Hepatocyte (in vitro differentiated cells): ENCODE measurements around the gene RC3H1. TPM values are rescaled to one million over a fixed set of nuclear protein-coding genes. Genes with fewer than 3 reads are reported as not detected.

Source experiments
- DNase-seq: peaks from one replicate; pipeline ENCODE4 v3.0.0-alpha.2; 2016; ENCODE audit warnings: low spot score
- H2AFZ ChIP-seq: fragments of 200-600 bp; sonication (generic); 2 replicates; pipeline ENCODE4 v1.6.0; 2016; ENCODE audit warnings: antibody characterized with exemption, mild to moderate bottlenecking
- H3K27ac ChIP-seq: fragments of 200-600 bp; sonication (generic); 2 replicates; pipeline ENCODE4 v1.5.1; 2016; ENCODE audit warnings: mild to moderate bottlenecking
- H3K27me3 ChIP-seq: fragments of 200-600 bp; sonication (generic); 2 replicates; pipeline ENCODE4 v1.6.1; 2016
- H3K36me3 ChIP-seq: fragments of 200-600 bp; sonication (generic); replicated peaks from 2 replicates; pipeline ENCODE4 v1.5.1; 2016; ENCODE audit warnings: low read depth; ENCODE audit not compliant: insufficient read depth
- H3K4me1 ChIP-seq: fragments of 200-600 bp; sonication (generic); 2 replicates; pipeline ENCODE4 v1.5.1; 2016; ENCODE audit warnings: mild to moderate bottlenecking, moderate library complexity; ENCODE audit not compliant: insufficient read depth
- H3K4me2 ChIP-seq: fragments of 200-600 bp; sonication (generic); 2 replicates; pipeline ENCODE4 v1.6.0; 2016
- H3K4me3 ChIP-seq: fragments of 200-600 bp; sonication (generic); 2 replicates; pipeline ENCODE4 v1.5.1; 2016; ENCODE audit warnings: mild to moderate bottlenecking
- H3K79me2 ChIP-seq: fragments of 200-600 bp; sonication (generic); 2 replicates; pipeline ENCODE4 v1.6.0; 2017; ENCODE audit warnings: mild to moderate bottlenecking
- H3K9me2 ChIP-seq: fragments of 200-600 bp; sonication (generic); replicated peaks from 2 replicates; pipeline ENCODE4 v1.6.0; 2017; ENCODE audit warnings: mild to moderate bottlenecking; ENCODE audit not compliant: insufficient read depth
- H3K9me3 ChIP-seq: fragments of 200-600 bp; sonication (generic); 2 replicates; pipeline ENCODE4 v1.5.1; 2016; ENCODE audit warnings: low read depth, mild to moderate bottlenecking
- H4K20me1 ChIP-seq: fragments of 200-600 bp; sonication (generic); 2 replicates; pipeline ENCODE4 v1.6.0; 2016; ENCODE audit warnings: mild to moderate bottlenecking; ENCODE audit not compliant: insufficient read depth, poor library complexity, severe bottlenecking
- EZH2 ChIP-seq: fragments of 200-600 bp; sonication (generic); IDR thresholded peaks from 2 replicates; pipeline ENCODE4 v1.6.1; 2016; ENCODE audit warnings: antibody characterized with exemption, mild to moderate bottlenecking, borderline replicate concordance
- EZH2phosphoT487 ChIP-seq: fragments of 200-600 bp; sonication (generic); IDR thresholded peaks from one replicate; pipeline ENCODE4 v1.6.1; 2018; ENCODE audit warnings: antibody characterized with exemption, mild to moderate bottlenecking, low read depth, moderate library complexity; ENCODE audit not compliant: unreplicated experiment, severe bottlenecking
- WGBS: methylation state at CpG from one replicate; pipeline ENCODE4 v1.1.6; 2016; ENCODE audit warnings: low lambda C conversion rate; ENCODE audit errors: missing lambda C conversion rate; 5-methylcytosine and 5-hydroxymethylcytosine counted together
- polyA plus RNA-seq: library from polyadenylated mRNA; unstranded; fragments of >200 nt; fragmentation: Nextera tagmentation; extraction: Ambion mirVana; gene quantifications from 2 replicates; pipeline ENCODE4 v1.2.1, GENCODE V29; 2016
- total RNA-seq: library from RNA; depleted of rRNA; stranded (reverse); fragments of >200 nt; gene quantifications from 2 replicates; pipeline ENCODE4 v1.2.3, GENCODE V29; 2014
- TF ChIP-seq, protein P1 (sequence below): fragments of 200-600 bp; sonication (generic); IDR thresholded peaks from 2 replicates; pipeline ENCODE4 v1.5.1; 2016; ENCODE audit warnings: antibody characterized with exemption, mild to moderate bottlenecking; ENCODE audit not compliant: poor library complexity

RC3H1 gene
- total and polyA plus RNA-seq, 2 experiments from 2014 or later, result 5.9 to 32.6 TPM

DNA sequence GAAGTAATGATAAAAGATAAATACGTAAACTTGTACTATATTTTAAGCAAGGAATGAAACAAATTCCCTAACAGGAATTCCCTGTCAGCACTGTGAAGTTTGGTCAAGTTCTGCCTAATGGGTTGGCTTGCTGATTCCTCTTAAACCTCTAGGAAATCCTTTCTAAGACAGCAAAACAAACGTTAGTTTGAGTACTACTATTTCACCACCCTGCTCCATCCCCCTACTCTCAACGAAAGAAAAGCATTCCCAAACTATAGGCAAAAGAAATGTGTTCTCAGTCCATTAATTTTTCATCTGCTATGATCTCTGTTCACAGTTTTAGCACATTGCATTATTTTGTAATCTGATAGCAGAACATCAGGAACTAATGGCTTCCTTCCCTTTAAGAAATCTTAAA, 121.2 kb downstream of the RC3H1 start:
- no peaks in the 10 kb centered on the region for H3K4me1 ChIP-seq
- H3K4me2 ChIP-seq, result no peak overlapping the region
- no peaks in the 10 kb centered on the region for H3K36me3 ChIP-seq
- WGBS, result 44% methylated on average over 3 of the region's 3 CpGs
- no peak overlapping the region for H3K4me3 ChIP-seq
- no peaks in the 10 kb centered on the region for H3K27me3 ChIP-seq
- H3K79me2 ChIP-seq, result no peaks in the 10 kb centered on the region
- no peaks in the 10 kb centered on the region for H4K20me1 ChIP-seq
- TF ChIP-seq EZH2phosphoT487, result no peak
- TF ChIP-seq, protein P1, sequence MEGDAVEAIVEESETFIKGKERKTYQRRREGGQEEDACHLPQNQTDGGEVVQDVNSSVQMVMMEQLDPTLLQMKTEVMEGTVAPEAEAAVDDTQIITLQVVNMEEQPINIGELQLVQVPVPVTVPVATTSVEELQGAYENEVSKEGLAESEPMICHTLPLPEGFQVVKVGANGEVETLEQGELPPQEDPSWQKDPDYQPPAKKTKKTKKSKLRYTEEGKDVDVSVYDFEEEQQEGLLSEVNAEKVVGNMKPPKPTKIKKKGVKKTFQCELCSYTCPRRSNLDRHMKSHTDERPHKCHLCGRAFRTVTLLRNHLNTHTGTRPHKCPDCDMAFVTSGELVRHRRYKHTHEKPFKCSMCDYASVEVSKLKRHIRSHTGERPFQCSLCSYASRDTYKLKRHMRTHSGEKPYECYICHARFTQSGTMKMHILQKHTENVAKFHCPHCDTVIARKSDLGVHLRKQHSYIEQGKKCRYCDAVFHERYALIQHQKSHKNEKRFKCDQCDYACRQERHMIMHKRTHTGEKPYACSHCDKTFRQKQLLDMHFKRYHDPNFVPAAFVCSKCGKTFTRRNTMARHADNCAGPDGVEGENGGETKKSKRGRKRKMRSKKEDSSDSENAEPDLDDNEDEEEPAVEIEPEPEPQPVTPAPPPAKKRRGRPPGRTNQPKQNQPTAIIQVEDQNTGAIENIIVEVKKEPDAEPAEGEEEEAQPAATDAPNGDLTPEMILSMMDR, result no peak
- TF ChIP-seq EZH2, result no peak
- no peak overlapping the region for H3K27ac ChIP-seq
- H3K9me2 ChIP-seq, result no peaks in the 10 kb centered on the region
- no peak overlapping the region for H2AFZ ChIP-seq
- no peaks in the 10 kb centered on the region for H3K9me3 ChIP-seq
- DNase-seq, result no peak

DNA sequence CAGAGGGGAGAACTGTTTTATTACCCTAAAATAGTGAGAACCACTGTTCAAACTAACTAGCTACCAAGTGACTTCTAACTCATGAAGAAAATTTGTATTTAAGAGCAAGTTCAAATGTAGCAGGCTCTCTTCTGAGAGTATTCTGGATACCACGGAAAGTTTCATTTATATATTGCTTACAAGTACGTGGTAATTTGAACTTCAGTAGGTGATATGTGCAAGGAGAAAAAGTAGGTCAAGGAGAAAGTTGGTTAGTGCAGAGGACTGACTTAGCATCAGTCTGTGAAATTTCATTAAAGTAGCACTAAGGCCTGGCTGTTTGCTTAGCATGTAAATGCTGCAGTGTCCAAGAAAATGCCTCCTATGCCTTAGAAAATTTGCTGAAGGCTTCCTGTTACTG, 121.7 kb downstream of the RC3H1 start:
- no peaks in the 10 kb centered on the region for H3K27me3 ChIP-seq
- no peaks in the 10 kb centered on the region for H3K9me3 ChIP-seq
- H4K20me1 ChIP-seq, result no peaks in the 10 kb centered on the region
- TF ChIP-seq EZH2phosphoT487 (no peak), EZH2 (no peak)
- TF ChIP-seq, protein P1, result no peak
- H3K27ac ChIP-seq, result no peak overlapping the region
- no peak overlapping the region for H2AFZ ChIP-seq
- no peaks in the 10 kb centered on the region for H3K36me3 ChIP-seq
- H3K4me1 ChIP-seq, result no peaks in the 10 kb centered on the region
- H3K4me2 ChIP-seq, result no peak overlapping the region
- no peak for DNase-seq
- WGBS, result 91% methylated on average over 2 of the region's 2 CpGs
- no peaks in the 10 kb centered on the region for H3K9me2 ChIP-seq
- no peaks in the 10 kb centered on the region for H3K79me2 ChIP-seq
- H3K4me3 ChIP-seq, result no peak overlapping the region

DNA sequence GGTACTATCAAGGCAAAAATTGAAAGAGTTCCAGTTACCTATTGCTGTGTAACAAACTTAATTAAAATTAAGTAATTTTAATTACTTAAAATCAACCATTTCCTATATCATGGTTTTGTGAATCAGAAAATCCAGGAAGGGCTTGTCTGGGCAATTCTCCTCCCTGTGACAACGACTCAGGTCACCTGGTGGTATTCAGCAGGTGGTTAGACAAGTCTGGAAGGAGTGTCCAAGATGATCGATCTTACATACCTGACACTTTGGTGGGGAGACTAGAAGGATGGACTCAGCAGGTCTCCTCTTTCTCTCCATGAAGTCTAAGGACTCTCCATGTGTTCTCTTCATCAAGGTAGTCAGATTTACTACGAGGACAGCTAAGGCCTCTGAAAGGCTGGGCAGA, 128.0 kb downstream of the RC3H1 start:
- whole genome bisulfite sequencing, result 70% methylated on average over 3 of the region's 3 CpGs
- Histone ChIP-seq H4K20me1 (no peaks in the 10 kb centered on the region), H3K36me3 (no peaks in the 10 kb centered on the region), H3K9me3 (no peaks in the 10 kb centered on the region), H3K9me2 (no peaks in the 10 kb centered on the region), H2AFZ (no peak overlapping the region), H3K79me2 (no peaks in the 10 kb centered on the region), H3K4me2 (no peak overlapping the region), H3K27ac (no peak overlapping the region), H3K4me1 (no peaks in the 10 kb centered on the region), H3K4me3 (no peak overlapping the region), H3K27me3 (no peaks in the 10 kb centered on the region)
- DNase-seq, result no peak
- TF ChIP-seq EZH2 (no peak), EZH2phosphoT487 (no peak)
- TF ChIP-seq, protein P1, result no peak

DNA sequence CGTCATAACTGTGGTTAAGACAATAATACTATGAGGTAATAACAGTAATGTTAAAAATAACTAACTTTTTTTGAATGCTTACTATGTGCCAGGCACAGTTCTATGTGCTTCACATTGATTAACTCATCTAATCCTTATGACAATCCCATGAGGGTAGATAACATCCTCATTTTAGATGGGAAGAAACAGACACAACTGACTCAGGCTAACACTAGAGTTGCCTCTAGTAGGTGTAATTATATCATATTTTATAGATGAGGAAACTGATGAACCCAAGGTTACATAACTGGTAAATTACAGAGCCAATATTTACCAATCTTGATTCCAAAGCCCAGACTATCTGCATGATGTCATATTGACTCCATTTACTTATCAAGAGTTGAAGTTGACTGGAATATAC, 128.5 kb downstream of the RC3H1 start:
- H3K9me3 ChIP-seq, result no peaks in the 10 kb centered on the region
- no peaks in the 10 kb centered on the region for H3K27me3 ChIP-seq
- H3K27ac ChIP-seq, result no peak overlapping the region
- H3K4me2 ChIP-seq, result no peak overlapping the region
- no peak overlapping the region for H3K4me3 ChIP-seq
- H3K4me1 ChIP-seq, result no peaks in the 10 kb centered on the region
- no peak for TF ChIP-seq EZH2phosphoT487
- no peak for TF ChIP-seq EZH2
- TF ChIP-seq, protein P1, result no peak
- no peaks in the 10 kb centered on the region for H3K9me2 ChIP-seq
- H3K79me2 ChIP-seq, result no peaks in the 10 kb centered on the region
- DNase-seq, result no peak
- H4K20me1 ChIP-seq, result no peaks in the 10 kb centered on the region
- H2AFZ ChIP-seq, result no peak overlapping the region
- WGBS, result 80% methylated on average over 1 of the region's 1 CpG
- no peaks in the 10 kb centered on the region for H3K36me3 ChIP-seq
